ENCODE results near the gene TREX2.

The TREX2 gene

GRCh38 chrX:153434801-153435200 lies 11.1 kb downstream of the TREX2 start:
- no peak for DNase-seq (ENCODE audit: low spot score)

- no peak for DNase-seq (ENCODE audit: low spot score)
These were observed 12.0 kb downstream of the TREX2 start for GRCh38 chrX:153433781-153434285.

GRCh38 chrX:153433161-153433680 lies 12.6 kb downstream of the TREX2 start:
- DNase-seq (ENCODE audit: low spot score), result no peak

- no peak for DNase-seq (ENCODE audit: low spot score)
These were observed 15.1 kb downstream of the TREX2 start for GRCh38 chrX:153430796-153431195.

GRCh38 chrX:153426204-153426603 lies 19.7 kb downstream of the TREX2 start:
- no peak for DNase-seq (ENCODE audit: low spot score)

GRCh38 chrX:153423652-153424051 lies 22.2 kb downstream of the TREX2 start:
- no peak for DNase-seq (ENCODE audit: low spot score)

- no peak for DNase-seq (ENCODE audit: low spot score)
These were observed 24.0 kb downstream of the TREX2 start for GRCh38 chrX:153421856-153422255.

GRCh38 chrX:153420851-153421599 lies 24.8 kb downstream of the TREX2 start:
- no peak for DNase-seq (ENCODE audit: low spot score)

GRCh38 chrX:153417637-153418036 lies 28.2 kb downstream of the TREX2 start:
- no peak for DNase-seq (ENCODE audit: low spot score)

- DNase-seq (ENCODE audit: low spot score), result no peak
These were observed 28.9 kb downstream of the TREX2 start for GRCh38 chrX:153416781-153417450.

- no peak for DNase-seq (ENCODE audit: low spot score)
These were observed 30.9 kb downstream of the TREX2 start for GRCh38 chrX:153414856-153415510.

- DNase-seq (ENCODE audit: low spot score), result no peak
These were observed 32.1 kb downstream of the TREX2 start for GRCh38 chrX:153413731-153414130.

- DNase-seq (ENCODE audit: low spot score), result no peak
These were observed 32.8 kb downstream of the TREX2 start for GRCh38 chrX:153412746-153413720.

- no peak for DNase-seq (ENCODE audit: low spot score)
These were observed 33.8 kb downstream of the TREX2 start for GRCh38 chrX:153411988-153412574.

GRCh38 chrX:153411255-153411987 lies 34.4 kb downstream of the TREX2 start, which contains the start of gene ZFP92:
Gene ZFP92 (plus strand): TSS chrX:153411472. CDS start chrX:153418323, 6,851 bp downstream.
- DNase-seq (ENCODE audit: low spot score), result no peak

GRCh38 chrX:153410888-153411254 lies 35.0 kb downstream of the TREX2 start:
- no peak for DNase-seq (ENCODE audit: low spot score)

GRCh38 chrX:153410373-153410772 lies 35.5 kb downstream of the TREX2 start:
- DNase-seq (ENCODE audit: low spot score), result no peak

- DNase-seq (ENCODE audit: low spot score), result no peak
These were observed 36.3 kb downstream of the TREX2 start for GRCh38 chrX:153409414-153410101.

- DNase-seq (ENCODE audit: low spot score), result no peak
These were observed 36.9 kb downstream of the TREX2 start for GRCh38 chrX:153408871-153409351.

All from HuH-7 (cell line).